Central memory CD8-positive, alpha-beta T cell (primary cell): ENCODE data around the gene PRAMEF1.
"Not testable (repeated sequence)": the region's sequence is repeated elsewhere in the genome, so short reads cannot be mapped to it uniquely, and the experiment has no call there.

Experiments used
- ATAC-seq: fragments of 150-1000 bp; cut with Tn5 transposase; replicated peaks from 2 replicates; pipeline ENCODE4 v1.10.0; 2022; ENCODE audit warnings: mild to moderate bottlenecking, moderate FRiP score, moderate number of reproducible peaks; ENCODE audit not compliant: poor library complexity, severe bottlenecking; ENCODE audit errors: extremely low read depth
- DNase-seq, 2 donors: peaks; one replicate each; pipeline ENCODE4 v3.0.0; 2021; ENCODE audit warnings: low spot score in 2 of 2
- H3K27ac Mint-ChIP-seq: one replicate; pipeline ENCODE4 v1.8.0; 2022; ENCODE audit warnings: low read depth, mild to moderate bottlenecking, moderate library complexity, mixed read lengths
- H3K27me3 Mint-ChIP-seq: one replicate; pipeline ENCODE4 v1.8.0; 2022; ENCODE audit warnings: mixed read lengths
- H3K36me3 Mint-ChIP-seq: one replicate; pipeline ENCODE4 v1.8.0; 2022; ENCODE audit warnings: mild to moderate bottlenecking, moderate library complexity, mixed read lengths; ENCODE audit not compliant: insufficient read depth
- H3K4me1 Mint-ChIP-seq: one replicate; pipeline ENCODE4 v1.8.0; 2022; ENCODE audit warnings: mixed read lengths
- H3K4me3 Mint-ChIP-seq: one replicate; pipeline ENCODE4 v1.8.0; 2022; ENCODE audit warnings: mild to moderate bottlenecking, moderate library complexity, mixed read lengths
- H3K9me3 Mint-ChIP-seq: one replicate; pipeline ENCODE4 v1.8.0; 2022; ENCODE audit warnings: mixed read lengths

The PRAMEF1 gene

GRCh38 chr1:12781488-12781887 lies 9.7 kb upstream of the PRAMEF1 start:
- H3K27ac Mint-ChIP-seq = not testable (repeated sequence)

GRCh38 chr1:12783783-12784182 lies 7.4 kb upstream of the PRAMEF1 start:
- not testable (repeated sequence) for ATAC-seq, DNase-seq, H3K36me3 Mint-ChIP-seq, H3K27ac Mint-ChIP-seq, H3K4me3 Mint-ChIP-seq, H3K4me1 Mint-ChIP-seq
- peaks cover 12% of the 10 kb centered on the region for H3K27me3 Mint-ChIP-seq
- H3K9me3 Mint-ChIP-seq = peaks cover 17% of the 10 kb centered on the region

More at GRCh38 chr1:12781488-12781887, 9.7 kb upstream of the PRAMEF1 start:
- not testable (repeated sequence) for H3K4me3 Mint-ChIP-seq, H3K36me3 Mint-ChIP-seq, ATAC-seq, DNase-seq, H3K4me1 Mint-ChIP-seq
- H3K27me3 Mint-ChIP-seq = peaks cover 35% of the 10 kb centered on the region
- H3K9me3 Mint-ChIP-seq = peaks cover 17% of the 10 kb centered on the region

- not testable (repeated sequence) for H3K4me1 Mint-ChIP-seq, H3K4me3 Mint-ChIP-seq, H3K27me3 Mint-ChIP-seq, H3K27ac Mint-ChIP-seq, DNase-seq, H3K36me3 Mint-ChIP-seq, ATAC-seq
- H3K9me3 Mint-ChIP-seq = peaks cover 17% of the 10 kb centered on the region
Observed at GRCh38 chr1:12784729-12785128, 6.5 kb upstream of the PRAMEF1 start.

GRCh38 chr1:12798911-12799310 lies 7.7 kb downstream of the PRAMEF1 start:
- no peaks in the 10 kb centered on the region for H3K9me3 Mint-ChIP-seq
- H3K4me3 Mint-ChIP-seq = no peak overlapping the region
- no peak overlapping the region for H3K27ac Mint-ChIP-seq
- H3K36me3 Mint-ChIP-seq = no peaks in the 10 kb centered on the region
- peaks cover 21% of the 10 kb centered on the region for H3K27me3 Mint-ChIP-seq
- DNase-seq = no peak
- ATAC-seq = no peak
- no peaks in the 10 kb centered on the region for H3K4me1 Mint-ChIP-seq

GRCh38 chr1:12799730-12800129 lies 8.5 kb downstream of the PRAMEF1 start:
- Mint-ChIP-seq H3K27ac (no peak overlapping the region), H3K9me3 (peaks cover 2% of the 10 kb centered on the region), H3K36me3 (no peaks in the 10 kb centered on the region), H3K4me1 (no peaks in the 10 kb centered on the region), H3K4me3 (no peak overlapping the region), H3K27me3 (peaks cover 28% of the 10 kb centered on the region)
- ATAC-seq = no peak
- DNase-seq = no peak

GRCh38 chr1:12809933-12810332 lies 18.7 kb downstream of the PRAMEF1 start:
- Mint-ChIP-seq H3K36me3 (no peaks in the 10 kb centered on the region), H3K4me1 (no peaks in the 10 kb centered on the region), H3K27ac (no peak overlapping the region), H3K27me3 (peaks cover 70% of the 10 kb centered on the region), H3K9me3 (peaks cover 9% of the 10 kb centered on the region), H3K4me3 (no peak overlapping the region)
- DNase-seq (no peak), ATAC-seq (no peak)

- no peaks in the 10 kb centered on the region for H3K4me1 Mint-ChIP-seq
- H3K9me3 Mint-ChIP-seq = peaks cover 3% of the 10 kb centered on the region
- ATAC-seq = no peak
- no peak for DNase-seq
- H3K27me3 Mint-ChIP-seq = peaks cover 70% of the 10 kb centered on the region
- H3K36me3 Mint-ChIP-seq = no peaks in the 10 kb centered on the region
- no peak overlapping the region for H3K4me3 Mint-ChIP-seq
- no peak overlapping the region for H3K27ac Mint-ChIP-seq
Observed at GRCh38 chr1:12810691-12811408, 19.7 kb downstream of the PRAMEF1 start.

- Mint-ChIP-seq H3K27me3 (peaks cover 69% of the 10 kb centered on the region), H3K27ac (no peak overlapping the region), H3K36me3 (no peaks in the 10 kb centered on the region), H3K4me3 (no peak overlapping the region), H3K9me3 (no peaks in the 10 kb centered on the region), H3K4me1 (no peaks in the 10 kb centered on the region)
- ATAC-seq (no peak), DNase-seq (no peak)
Observed at GRCh38 chr1:12811409-12811784, 20.2 kb downstream of the PRAMEF1 start.

GRCh38 chr1:12819061-12819460 lies 27.9 kb downstream of the PRAMEF1 start:
- not testable (repeated sequence) for H3K4me3 Mint-ChIP-seq, H3K9me3 Mint-ChIP-seq, DNase-seq, H3K4me1 Mint-ChIP-seq, H3K27ac Mint-ChIP-seq, H3K36me3 Mint-ChIP-seq, ATAC-seq
- H3K27me3 Mint-ChIP-seq = peaks cover 61% of the 10 kb centered on the region

- not testable (repeated sequence) for H3K9me3 Mint-ChIP-seq, H3K4me3 Mint-ChIP-seq, DNase-seq, H3K4me1 Mint-ChIP-seq, H3K27ac Mint-ChIP-seq, ATAC-seq, H3K36me3 Mint-ChIP-seq
- H3K27me3 Mint-ChIP-seq = peaks cover 26% of the 10 kb centered on the region
Observed at GRCh38 chr1:12831310-12831709, 40.1 kb downstream of the PRAMEF1 start, which contains the start of gene PRAMEF11. Gene PRAMEF11, minus strand, starts transcription at chr1:12831410. Its CDS starts 2,621 bp downstream, at chr1:12828789.

GRCh38 chr1:12833251-12833650 lies 42.1 kb downstream of the PRAMEF1 start:
- DNase-seq, ATAC-seq, H3K9me3 Mint-ChIP-seq, H3K4me1 Mint-ChIP-seq, H3K27ac Mint-ChIP-seq, H3K4me3 Mint-ChIP-seq, H3K36me3 Mint-ChIP-seq: not testable (repeated sequence)
- peaks cover 25% of the 10 kb centered on the region for H3K27me3 Mint-ChIP-seq
